Nephron progenitor cell (in vitro differentiated cells): Measurements from ENCODE around the gene MLYCD.

Experiments
- DNase-seq: peaks from one replicate; pipeline ENCODE4 v3.0.0; 2021
- H3K27ac Mint-ChIP-seq: 2 replicates; pipeline ENCODE4 v1.8.0; 2021; ENCODE audit warnings: mild to moderate bottlenecking, moderate library complexity, mixed read lengths
- H3K27me3 Mint-ChIP-seq: 2 replicates; pipeline ENCODE4 v1.8.0; 2021; ENCODE audit warnings: mild to moderate bottlenecking, low read depth, mixed read lengths; ENCODE audit not compliant: poor library complexity
- H3K36me3 Mint-ChIP-seq: 2 replicates; pipeline ENCODE4 v1.8.0; 2021; ENCODE audit warnings: low read depth, mixed read lengths
- H3K4me1 Mint-ChIP-seq: 2 replicates; pipeline ENCODE4 v1.8.0; 2021; ENCODE audit warnings: mixed read lengths
- H3K4me3 Mint-ChIP-seq: 2 replicates; pipeline ENCODE4 v1.8.0; 2021; ENCODE audit warnings: mild to moderate bottlenecking, moderate library complexity, mixed read lengths
- H3K9me3 Mint-ChIP-seq: 2 replicates; pipeline ENCODE4 v1.8.0; 2021; ENCODE audit warnings: mild to moderate bottlenecking, moderate library complexity, mixed read lengths
- CTCF ChIP-seq: fragments of 200-600 bp; sonication (generic); IDR thresholded peaks from 2 replicates; pipeline ENCODE4 v1.5.0; 2021; ENCODE audit warnings: antibody characterized with exemption

MLYCD gene

DNA sequence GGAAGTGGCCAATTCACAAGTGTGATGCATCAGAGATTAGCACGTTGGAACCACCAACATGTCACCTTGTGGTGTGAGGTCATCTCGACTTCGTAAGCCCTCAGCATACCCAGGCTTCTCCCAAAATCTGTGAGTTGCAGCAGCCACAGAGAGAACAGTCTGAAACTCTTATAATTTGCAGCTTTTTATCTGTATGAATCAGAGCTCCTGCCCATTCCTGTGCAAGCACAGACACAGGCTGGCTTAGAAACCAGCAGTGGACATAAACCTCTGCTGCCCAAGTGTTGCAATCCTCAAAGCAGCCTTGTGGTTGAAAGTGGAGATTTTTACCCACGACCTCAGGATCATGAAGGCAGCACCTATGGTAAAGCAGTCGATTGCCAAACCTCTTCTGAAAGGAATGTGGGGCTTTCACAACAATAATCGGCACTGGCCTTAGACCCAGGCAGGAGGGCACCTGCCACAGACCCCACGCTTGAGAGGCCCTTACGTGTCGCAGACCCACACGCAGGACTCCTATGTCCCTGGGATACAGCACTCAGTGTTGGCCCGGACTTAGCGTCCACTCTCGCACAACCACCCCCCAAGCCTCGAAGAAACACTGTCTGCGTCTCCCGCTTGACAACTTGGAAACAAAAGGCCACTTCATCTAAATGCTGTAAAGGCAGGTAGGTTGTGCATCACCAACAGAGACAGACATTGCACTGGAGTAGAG, 29.6 kb downstream of the MLYCD start:
- Mint-ChIP-seq H3K4me3 (no peak overlapping the region), H3K27me3 (peaks cover 20% of the 10 kb centered on the region), H3K36me3 (no peaks in the 10 kb centered on the region), H3K4me1 (peaks cover 57% of the 10 kb centered on the region), H3K27ac (no peak overlapping the region), H3K9me3 (no peaks in the 10 kb centered on the region)
- no peak for DNase-seq
- TF ChIP-seq CTCF = no peak

GRCh38 chr16:83929811-83930555, 31.1 kb downstream of the MLYCD start:
- H3K36me3 Mint-ChIP-seq = no peaks in the 10 kb centered on the region
- H3K9me3 Mint-ChIP-seq = no peaks in the 10 kb centered on the region
- H3K27ac Mint-ChIP-seq = no peak overlapping the region
- DNase-seq = no peak
- H3K4me1 Mint-ChIP-seq = peaks cover 57% of the 10 kb centered on the region
- TF ChIP-seq CTCF = no peak
- H3K4me3 Mint-ChIP-seq = no peak overlapping the region
- peaks cover 20% of the 10 kb centered on the region for H3K27me3 Mint-ChIP-seq

DNA sequence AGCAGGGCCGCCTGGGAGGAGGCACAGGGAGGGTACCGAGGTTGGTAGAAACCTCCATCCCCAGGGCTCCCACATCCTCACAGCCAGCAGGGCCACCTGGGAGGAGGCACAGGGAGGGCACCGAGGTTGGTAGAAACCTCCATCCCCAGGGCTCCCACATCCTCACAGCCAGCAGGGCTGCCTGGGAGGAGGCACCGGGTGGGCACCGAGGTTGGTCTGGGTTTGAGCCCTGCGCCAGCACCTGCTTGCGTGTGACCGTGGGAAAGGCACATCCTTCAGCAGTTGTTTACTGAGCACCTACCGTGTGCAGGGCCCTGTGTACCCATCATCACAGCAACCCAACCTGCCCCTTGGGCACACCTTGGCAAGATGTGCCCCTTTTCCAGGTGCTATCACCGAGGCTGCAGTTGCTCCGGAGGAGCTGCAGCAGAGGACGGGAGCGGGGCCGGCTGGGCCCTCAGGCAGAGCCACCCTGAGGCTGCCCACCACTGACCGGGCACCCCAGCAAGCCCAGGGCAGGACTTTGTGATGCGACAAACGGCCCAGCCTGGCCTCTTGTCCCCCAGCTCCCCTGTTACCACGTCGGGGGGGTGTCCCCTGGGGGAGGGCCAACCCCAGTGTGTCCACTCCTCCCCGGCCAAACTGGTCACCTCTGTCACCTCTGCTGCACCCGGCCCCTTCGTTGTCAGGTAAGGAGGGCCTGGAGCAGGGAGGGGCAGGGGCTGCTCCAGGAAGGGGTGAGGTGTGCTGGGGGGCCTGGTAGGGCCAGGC, 32.0 kb downstream of the MLYCD start:
- Mint-ChIP-seq H3K27me3 (peaks cover 20% of the 10 kb centered on the region), H3K4me3 (no peak overlapping the region), H3K27ac (no peak overlapping the region), H3K36me3 (no peaks in the 10 kb centered on the region), H3K9me3 (no peaks in the 10 kb centered on the region), H3K4me1 (peaks cover 53% of the 10 kb centered on the region)
- no peak for TF ChIP-seq CTCF
- DNase-seq = no peak

DNA sequence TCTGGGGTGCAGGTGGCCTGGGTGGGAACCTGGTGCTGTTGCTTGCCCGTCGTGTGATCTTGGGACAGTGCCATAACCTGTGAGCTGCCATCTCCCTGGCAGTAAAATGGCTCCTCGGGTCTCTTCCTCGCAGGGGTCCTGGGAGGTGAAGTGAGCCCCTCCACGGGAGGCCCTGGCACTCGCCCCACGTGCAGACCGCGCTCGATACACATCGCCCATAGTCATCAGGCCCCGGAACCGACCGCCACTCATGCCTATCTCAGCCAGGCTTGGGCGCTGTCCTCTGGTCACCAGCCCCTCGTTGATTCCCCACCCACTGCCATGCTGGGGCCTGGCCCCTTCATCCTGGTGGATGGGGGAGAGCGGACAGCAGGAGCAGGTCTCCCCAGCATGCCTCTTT, 32.6 kb downstream of the MLYCD start:
- no peak for TF ChIP-seq CTCF
- Mint-ChIP-seq H3K27ac (no peak overlapping the region), H3K27me3 (peaks cover 18% of the 10 kb centered on the region), H3K9me3 (no peaks in the 10 kb centered on the region), H3K4me3 (no peak overlapping the region), H3K4me1 (peaks cover 47% of the 10 kb centered on the region), H3K36me3 (no peaks in the 10 kb centered on the region)
- DNase-seq = no peak

GRCh38 chr16:83932304-83932703, 33.4 kb downstream of the MLYCD start:
- Mint-ChIP-seq H3K27me3 (peaks cover 13% of the 10 kb centered on the region), H3K36me3 (no peaks in the 10 kb centered on the region), H3K4me3 (no peak overlapping the region), H3K9me3 (no peaks in the 10 kb centered on the region), H3K27ac (no peak overlapping the region), H3K4me1 (peaks cover 39% of the 10 kb centered on the region)
- no peak for DNase-seq
- TF ChIP-seq CTCF = no peak
